T-cell (primary cell): ENCODE results near the gene POLD1. TPM values are rescaled to one million over a fixed set of nuclear protein-coding genes. Genes with fewer than 3 reads are reported as not detected.

ENCODE experiments used
- ATAC-seq, 4 experiments: fragments of 200-7000 bp in 3 of 4; fragments of 150-1000 bp in 1 of 4; cut with Tn5 transposase; replicated peaks in 1 of 4; 1 replicate in 3 of 4; 2 replicates in 1 of 4; pipeline ENCODE4 v1.10.0; 2021; ENCODE audit warnings: moderate library complexity in 3 of 4, mild to moderate bottlenecking in 2 of 4, moderate number of reproducible peaks in 1 of 4
- CTCF ChIA-PET, 2 donors: fragments of 300-600 bp; sonication (Branson Sonifier 250); formaldehyde crosslinking; loops; one replicate each; lab custom pipeline; 2022; ENCODE audit warnings: antibody characterized with exemption in 2 of 2; lab: Charles Lee
- POLR2A ChIA-PET, 2 donors: fragments of 300-600 bp; sonication (Branson Sonifier 250); formaldehyde crosslinking; loops; one replicate each; lab custom pipeline; 2022; ENCODE audit warnings: antibody characterized with exemption in 2 of 2; lab: Charles Lee
- DNase-seq, 35 experiments: peaks; one replicate each; pipeline versions ENCODE4 v3.0.0 to v3.0.0-alpha.2; 2013 to 2023
- H3K27ac ChIP-seq: one replicate; pipeline ENCODE4 v1.5.1; 2013; ENCODE audit warnings: low read length
- H3K27me3 ChIP-seq, 2 experiments: replicated peaks in 1 of 2; 1 replicate in 1 of 2; 2 replicates in 1 of 2; pipeline versions ENCODE4 v1.6.1 to v1.7.0; 2013; ENCODE audit warnings: low read length in 1 of 2, mixed read lengths in 1 of 2; ENCODE audit not compliant: control insufficient read depth in 2 of 2, insufficient read depth in 2 of 2; ENCODE audit errors: extremely low read depth in 1 of 2
- H3K36me3 ChIP-seq, 2 donors: 1 replicate in 1 of 2; 2 replicates in 1 of 2; pipeline versions ENCODE4 v1.6.1 to v1.7.0; 2013; ENCODE audit warnings: low read length in 1 of 2; ENCODE audit not compliant: control insufficient read depth in 2 of 2, insufficient read depth in 1 of 2; ENCODE audit errors: extremely low read depth in 1 of 2
- H3K4me1 ChIP-seq, 2 experiments: 1 replicate in 1 of 2; 2 replicates in 1 of 2; pipeline versions ENCODE4 v1.6.1 to v1.7.0; 2013; ENCODE audit warnings: low read length in 2 of 2, mixed read lengths in 1 of 2; ENCODE audit not compliant: insufficient read depth in 2 of 2, control insufficient read depth in 1 of 2; ENCODE audit errors: extremely low read depth in 1 of 2
- H3K4me3 ChIP-seq, 2 donors: 1 replicate in 1 of 2; 2 replicates in 1 of 2; pipeline versions ENCODE4 v1.5.1 to v1.7.0; 2013; ENCODE audit warnings: mild to moderate bottlenecking in 2 of 2, low read length in 1 of 2, moderate library complexity in 1 of 2; ENCODE audit not compliant: control insufficient read depth in 1 of 2; ENCODE audit errors: extremely low read depth in 1 of 2
- H3K9me3 ChIP-seq: 2 replicates; pipeline ENCODE4 v1.7.0; 2013
- H3K27ac Mint-ChIP-seq, 2 donors: one replicate each; pipeline ENCODE4 v1.8.0; 2020 to 2021; ENCODE audit warnings: mild to moderate bottlenecking in 2 of 2, mixed read lengths in 2 of 2
- H3K27me3 Mint-ChIP-seq, 2 donors: one replicate each; pipeline ENCODE4 v1.8.0; 2021 to 2022; ENCODE audit warnings: mixed read lengths in 2 of 2
- H3K36me3 Mint-ChIP-seq: one replicate; pipeline ENCODE4 v1.8.0; 2021; ENCODE audit warnings: mixed read lengths
- H3K4me1 Mint-ChIP-seq, 3 donors: one replicate each; pipeline ENCODE4 v1.8.0; 2020 to 2022; ENCODE audit warnings: mixed read lengths in 3 of 3, mild to moderate bottlenecking in 1 of 3
- H3K4me3 Mint-ChIP-seq, 3 donors: one replicate each; pipeline ENCODE4 v1.8.0; 2020 to 2022; ENCODE audit warnings: mild to moderate bottlenecking in 3 of 3, mixed read lengths in 3 of 3, moderate library complexity in 3 of 3
- H3K9me3 Mint-ChIP-seq, 3 donors: one replicate each; pipeline ENCODE4 v1.8.0; 2020 to 2022; ENCODE audit warnings: mixed read lengths in 3 of 3
- WGBS: methylation state at CpG from one replicate; pipeline ENCODE4 v1.1.5; 2013; ENCODE audit warnings: missing lambda C conversion rate; ENCODE audit not compliant: insufficient coverage; 5-methylcytosine and 5-hydroxymethylcytosine counted together
- total RNA-seq, 35 experiments: library from RNA in 6 of 35; stranded (reverse) in 6 of 35; fragments of 120-200 nt in 1 of 35; gene quantifications; one replicate each; pipeline versions ENCODE4 v1.2.1 to v1.2.4 and lab custom pipeline; 2013 to 2026

Gene POLD1
- total RNA-seq, 5 donors from 2014 or later (not counting 1 experiment from before 2014, with no cell fraction given): 32.9 to 67.1 (median 54.0) TPM

DNA sequence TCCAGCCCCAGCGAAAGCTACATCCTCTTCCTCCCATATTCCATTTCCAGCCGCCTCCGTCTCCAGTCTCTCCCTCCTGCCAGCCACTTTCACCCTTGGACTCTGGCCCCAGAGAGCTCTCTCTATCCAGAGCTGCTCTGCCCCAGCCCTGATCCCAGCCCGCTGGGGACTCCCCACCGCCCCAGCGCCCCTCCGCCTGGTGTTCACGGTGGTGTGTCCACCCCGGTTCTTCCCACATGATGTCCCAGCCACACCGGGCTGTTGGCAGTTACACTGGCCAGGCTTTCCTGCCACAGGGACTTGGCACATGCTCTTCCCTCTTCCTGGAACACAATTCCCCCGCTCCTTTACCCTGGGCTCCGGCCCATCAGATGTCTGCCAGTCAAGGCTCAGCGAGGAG, 80.9 kb downstream of the POLD1 start:
- Mint-ChIP-seq H3K4me3 (no peak overlapping the region), H3K36me3 (no peaks in the 10 kb centered on the region), H3K27ac (no peak overlapping the region), H3K27me3 (peaks cover 30 to 33% of the 10 kb centered on the region in 2 donors), H3K9me3 (no peaks in the 10 kb centered on the region), H3K4me1 (peaks cover 0 to 8% (median 4%) of the 10 kb centered on the region in 3 donors)
- DNase-seq (no peak), ATAC-seq (no peak)
- H3K27ac ChIP-seq: no peak overlapping the region
- POLR2A ChIA-PET: no interaction called here
- CTCF ChIA-PET: no interaction called here
- peaks cover 0 to 49% of the 10 kb centered on the region in 2 experiments for H3K27me3 ChIP-seq
- H3K4me3 ChIP-seq: no peak overlapping the region
- peaks cover 0 to 7% of the 10 kb centered on the region in 2 experiments for H3K4me1 ChIP-seq
- H3K9me3 ChIP-seq: no peaks in the 10 kb centered on the region
- 91% methylated on average over 13 of the region's 13 CpGs for WGBS
- no peaks in the 10 kb centered on the region for H3K36me3 ChIP-seq

DNA sequence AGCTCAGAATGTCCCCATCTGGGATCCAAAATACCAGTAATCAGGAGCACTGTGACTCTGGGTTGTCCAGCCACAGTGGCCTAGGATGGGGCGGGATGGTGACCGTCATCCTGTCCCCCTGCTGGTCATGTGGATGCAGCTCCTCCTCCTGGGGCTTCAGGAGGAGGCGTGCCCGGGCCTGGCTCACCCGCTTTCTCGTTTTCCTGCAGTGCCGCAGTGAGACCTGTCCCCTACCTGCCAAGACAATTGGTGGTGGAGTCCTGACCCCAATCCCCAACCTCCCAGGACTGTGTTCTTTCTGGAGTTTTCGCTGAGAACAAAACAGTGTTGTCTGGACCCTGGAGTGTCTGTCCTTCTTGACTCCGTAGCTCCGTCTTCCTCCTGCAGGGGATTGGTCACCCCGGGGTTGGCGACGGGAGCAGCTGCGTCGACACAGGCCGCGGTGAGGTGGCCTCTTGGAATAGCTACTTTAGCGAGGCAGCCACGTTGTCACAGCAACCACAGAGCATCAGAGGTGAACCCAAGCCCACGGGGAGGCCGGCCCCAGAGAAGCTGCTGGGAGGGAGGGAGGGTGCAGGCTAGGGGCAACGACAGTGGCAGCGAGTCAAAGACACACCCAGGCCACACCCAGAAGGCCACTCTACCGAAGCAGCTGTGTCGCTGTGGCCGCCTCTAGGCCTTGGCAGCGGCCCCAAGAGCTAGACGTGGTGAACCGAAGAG, 82.0 kb downstream of the POLD1 start:
- Histone ChIP-seq H3K9me3 (no peaks in the 10 kb centered on the region), H3K36me3 (no peaks in the 10 kb centered on the region), H3K4me3 (no peak overlapping the region), H3K27ac (no peak overlapping the region), H3K4me1 (peaks cover 0 to 5% of the 10 kb centered on the region in 2 experiments), H3K27me3 (peaks cover 0 to 39% of the 10 kb centered on the region in 2 experiments)
- ATAC-seq: no peak
- Mint-ChIP-seq H3K27ac (no peak overlapping the region), H3K36me3 (no peaks in the 10 kb centered on the region), H3K4me3 (no peak overlapping the region), H3K27me3 (peaks cover 25 to 26% of the 10 kb centered on the region in 2 donors), H3K9me3 (no peaks in the 10 kb centered on the region), H3K4me1 (peaks cover 0 to 4% (median 3%) of the 10 kb centered on the region in 3 donors)
- no peak for DNase-seq
- POLR2A ChIA-PET: no interaction called here
- CTCF ChIA-PET: interaction anchor here in 1 of 2 donors (0.6 kb wide), 1 partner anchor 1279 kb away, joined by 3 read pairs; no protein-coding TSS in a partner anchor
- 84% methylated on average over 23 of the region's 29 CpGs for WGBS

DNA sequence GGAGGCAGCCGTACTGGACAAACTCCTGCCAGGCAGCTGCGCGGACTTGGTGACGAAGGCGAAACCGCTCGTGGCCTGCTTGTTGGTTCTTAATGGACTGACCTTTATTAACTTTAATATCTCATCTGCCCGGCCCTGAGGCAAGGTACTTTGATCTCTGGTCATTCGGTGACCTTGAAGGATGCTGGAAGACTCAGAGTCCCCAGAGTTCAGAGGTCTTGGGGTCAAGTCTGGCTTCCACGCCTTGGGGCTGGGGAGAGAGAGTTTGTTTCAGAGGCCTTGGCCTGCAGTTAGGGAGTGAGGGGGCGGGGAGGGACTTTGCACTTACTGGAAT, 82.5 kb downstream of the POLD1 start:
- Histone ChIP-seq H3K4me1 (no peaks in the 10 kb centered on the region), H3K36me3 (no peaks in the 10 kb centered on the region), H3K9me3 (no peaks in the 10 kb centered on the region), H3K27me3 (peaks cover 0 to 33% of the 10 kb centered on the region in 2 experiments), H3K27ac (no peak overlapping the region), H3K4me3 (no peak overlapping the region)
- DNase-seq (no peak), ATAC-seq (no peak)
- WGBS: 81% methylated on average over 4 of the region's 11 CpGs
- Mint-ChIP-seq H3K4me1 (no peaks in the 10 kb centered on the region), H3K36me3 (no peaks in the 10 kb centered on the region), H3K27me3 (peaks cover 21 to 23% of the 10 kb centered on the region in 2 donors), H3K4me3 (no peak overlapping the region), H3K9me3 (no peaks in the 10 kb centered on the region), H3K27ac (no peak overlapping the region)
- ChIA-PET POLR2A (no interaction called here), CTCF (no interaction called here)

DNA sequence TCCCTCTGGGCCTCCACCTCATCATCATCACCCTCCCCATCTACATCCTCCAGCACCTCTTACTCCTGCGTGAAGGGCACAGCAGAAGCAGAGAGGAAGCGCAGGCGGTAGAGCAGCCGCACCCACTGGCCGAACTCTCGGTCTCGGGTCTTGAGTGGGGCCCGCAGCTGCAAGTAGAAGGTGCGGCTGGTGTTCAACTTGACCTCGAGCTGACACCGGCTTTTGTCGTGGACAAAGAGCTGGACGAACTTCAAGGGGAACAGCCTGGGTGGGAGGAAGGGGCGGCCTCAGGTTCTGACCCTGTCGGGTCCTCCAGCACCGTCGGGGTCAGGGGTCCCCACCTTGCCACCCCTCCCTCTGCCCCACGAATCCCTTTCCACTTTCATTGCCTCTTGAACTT, 83.4 kb downstream of the POLD1 start:
- Histone ChIP-seq H3K4me3 (no peak overlapping the region), H3K27me3 (peaks cover 0 to 29% of the 10 kb centered on the region in 2 experiments), H3K27ac (no peak overlapping the region), H3K36me3 (no peaks in the 10 kb centered on the region), H3K9me3 (no peaks in the 10 kb centered on the region), H3K4me1 (no peaks in the 10 kb centered on the region)
- Mint-ChIP-seq H3K4me1 (no peaks in the 10 kb centered on the region), H3K27ac (no peak overlapping the region), H3K9me3 (no peaks in the 10 kb centered on the region), H3K27me3 (peaks cover 19% of the 10 kb centered on the region in 2 donors), H3K4me3 (no peak overlapping the region), H3K36me3 (no peaks in the 10 kb centered on the region)
- ATAC-seq (no peak), DNase-seq (no peak)
- ChIA-PET POLR2A (no interaction called here), CTCF (no interaction called here)
- 83% methylated on average over 15 of the region's 18 CpGs for WGBS

Other genes with a start within 250 kb of the POLD1 start
- gene IZUMO2, start 221.1 kb upstream of the POLD1 start, total RNA-seq: not detected
- under 1 TPM in 3 of 5 donors, not detected in 2; 0.23 to 0.79 (median 0.70) TPM for gene MYH14, start 180.7 kb upstream of the POLD1 start, total RNA-seq
- 1 to 10 TPM in 4 of 5 donors, under 1 TPM in 1; 0.75 to 4.3 (median 1.5) TPM for gene KCNC3, start 55.0 kb upstream of the POLD1 start, total RNA-seq
- 1 to 10 TPM; 2.6 to 7.1 (median 3.0) TPM for gene NAPSA, start 18.7 kb upstream of the POLD1 start, total RNA-seq
- gene NR1H2, start 7.9 kb upstream of the POLD1 start, total RNA-seq: 100 to 1,000 TPM; 109 to 236 (median 117) TPM
- gene SPIB, start 34.6 kb downstream of the POLD1 start, total RNA-seq: 1 to 10 TPM in 4 of 5 donors, under 1 TPM in 1; 0.72 to 9.7 (median 4.1) TPM
- gene MYBPC2, start 48.5 kb downstream of the POLD1 start, total RNA-seq: under 1 TPM in 2 of 5 donors, not detected in 3; 0.28 to 0.38 TPM
- gene EMC10, start 92.2 kb downstream of the POLD1 start, total RNA-seq: 10 to 100 TPM; 83.7 to 98.1 (median 89.7) TPM
- gene GARIN5A, start 92.5 kb downstream of the POLD1 start, total RNA-seq: 1 to 10 TPM in 1 of 5 donors, under 1 TPM in 3, not detected in 1; 0.60 to 1.2 (median 0.67) TPM
- gene JOSD2, start 126.8 kb downstream of the POLD1 start, total RNA-seq: 10 to 100 TPM; 15.4 to 45.7 (median 40.6) TPM
- gene ASPDH, start 129.6 kb downstream of the POLD1 start, total RNA-seq: not detected
- not detected for gene LRRC4B, start 184.1 kb downstream of the POLD1 start, total RNA-seq